ENCODE results near the gene HOXC13.
A peak's percentile ranks its signal among the peaks of the same experiment; 100 is the strongest.

Gene HOXC13

DNA sequence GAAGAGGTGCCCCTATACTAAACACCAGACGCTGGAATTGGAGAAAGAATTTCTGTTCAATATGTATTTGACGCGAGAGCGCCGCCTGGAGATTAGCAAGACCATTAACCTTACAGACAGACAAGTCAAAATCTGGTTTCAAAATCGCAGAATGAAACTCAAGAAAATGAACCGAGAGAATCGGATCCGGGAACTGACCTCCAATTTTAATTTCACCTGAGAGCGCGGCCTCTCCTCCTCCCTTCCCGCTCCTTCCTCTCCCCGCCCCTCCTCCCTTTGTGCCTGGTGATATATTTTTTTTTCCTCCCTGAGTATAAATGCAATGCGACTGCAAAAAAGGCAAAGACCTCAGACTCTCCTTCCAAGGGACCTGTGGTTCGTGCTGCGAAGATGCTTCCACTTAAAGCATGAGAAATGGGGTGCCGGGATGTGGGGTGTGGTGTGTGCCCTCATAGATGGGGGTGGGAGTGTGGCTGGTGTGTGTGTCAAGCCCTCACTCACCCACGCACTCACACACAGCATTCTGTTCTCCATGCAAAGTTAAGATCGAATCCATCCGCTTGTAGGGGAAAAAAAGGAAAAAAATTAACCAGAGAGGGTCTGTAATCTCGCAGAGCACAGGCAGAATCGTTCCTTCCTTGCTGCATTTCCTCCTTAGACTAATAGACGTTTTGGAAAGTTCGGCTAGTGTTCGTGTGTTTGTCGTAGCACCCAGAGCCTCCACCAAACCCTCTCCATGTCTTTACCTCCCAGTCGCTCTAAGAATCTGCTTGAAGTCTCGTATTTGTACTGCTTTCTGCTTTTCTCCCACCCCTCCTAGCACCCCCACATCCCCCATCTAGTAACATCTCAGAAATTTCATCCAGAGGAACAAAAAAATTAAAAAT, 50.8 kb downstream of the HOXC13 start:
- POLR2A ChIA-PET, result no interaction called here
- TF ChIP-seq, protein P1, sequence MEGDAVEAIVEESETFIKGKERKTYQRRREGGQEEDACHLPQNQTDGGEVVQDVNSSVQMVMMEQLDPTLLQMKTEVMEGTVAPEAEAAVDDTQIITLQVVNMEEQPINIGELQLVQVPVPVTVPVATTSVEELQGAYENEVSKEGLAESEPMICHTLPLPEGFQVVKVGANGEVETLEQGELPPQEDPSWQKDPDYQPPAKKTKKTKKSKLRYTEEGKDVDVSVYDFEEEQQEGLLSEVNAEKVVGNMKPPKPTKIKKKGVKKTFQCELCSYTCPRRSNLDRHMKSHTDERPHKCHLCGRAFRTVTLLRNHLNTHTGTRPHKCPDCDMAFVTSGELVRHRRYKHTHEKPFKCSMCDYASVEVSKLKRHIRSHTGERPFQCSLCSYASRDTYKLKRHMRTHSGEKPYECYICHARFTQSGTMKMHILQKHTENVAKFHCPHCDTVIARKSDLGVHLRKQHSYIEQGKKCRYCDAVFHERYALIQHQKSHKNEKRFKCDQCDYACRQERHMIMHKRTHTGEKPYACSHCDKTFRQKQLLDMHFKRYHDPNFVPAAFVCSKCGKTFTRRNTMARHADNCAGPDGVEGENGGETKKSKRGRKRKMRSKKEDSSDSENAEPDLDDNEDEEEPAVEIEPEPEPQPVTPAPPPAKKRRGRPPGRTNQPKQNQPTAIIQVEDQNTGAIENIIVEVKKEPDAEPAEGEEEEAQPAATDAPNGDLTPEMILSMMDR (IDR thresholded peaks at IDR 0.05; ENCODE audit: insufficient read depth, low read length, missing control alignments), result peak; percentile 46
- CTCF ChIA-PET, result interaction anchor here (1.1 to 5.8 kb wide), 18 partner anchors 10 to 244 kb away, joined by 3 to 401 read pairs (median 30); partner anchors contain the start of genes HOXC8, HOXC9 and SMUG1
- no peak for DNase-seq (ENCODE audit: low read depth, low spot score)
- H3K4me3 ChIP-seq (ENCODE audit: low read depth, low read length), result peak overlapping the region; percentile 96

DNA sequence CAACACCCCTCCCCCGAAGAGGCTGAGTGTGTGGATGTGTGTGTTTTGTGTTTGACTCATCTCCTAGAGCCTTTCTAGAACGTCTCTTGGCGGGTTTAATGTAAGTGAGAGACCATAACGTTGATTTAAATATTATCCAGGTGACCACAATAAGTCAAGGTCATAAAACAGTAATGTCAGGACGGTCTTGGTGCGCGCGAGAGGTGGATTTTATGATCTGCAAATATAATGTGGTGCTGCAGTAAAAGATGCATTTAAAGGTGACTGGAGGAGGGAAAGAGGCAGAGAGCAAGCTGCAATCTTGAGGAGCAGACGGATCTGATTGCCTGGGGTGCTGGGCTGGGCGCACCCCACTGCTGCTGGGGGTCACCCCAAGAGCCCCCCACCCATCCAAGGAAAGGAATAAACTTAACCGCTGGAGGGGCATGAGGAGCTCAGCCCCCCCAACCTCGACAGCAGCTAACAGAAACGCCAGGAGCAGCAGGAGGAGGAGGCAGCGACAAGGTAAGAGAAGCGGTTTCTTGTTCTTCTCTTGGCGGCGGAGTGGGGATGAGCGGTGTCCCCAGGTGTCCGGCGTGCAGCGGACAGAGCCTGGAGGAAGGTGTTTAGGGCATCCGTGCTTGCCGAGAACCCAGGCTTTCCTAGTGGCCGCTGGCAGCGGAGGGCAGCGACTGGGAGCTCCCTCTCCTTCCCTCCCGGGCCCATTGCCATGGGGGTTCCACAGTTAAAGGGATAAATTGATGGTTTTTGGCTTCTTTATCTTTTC, 51.9 kb downstream of the HOXC13 start:
- no peak for DNase-seq (ENCODE audit: low read depth, low spot score)
- H3K4me3 ChIP-seq (ENCODE audit: low read depth, low read length), result peak overlapping the region; percentile 96
- ChIA-PET POLR2A (interaction anchor here (0.5 to 3.8 kb wide), 10 partner anchors 10 to 211 kb away, joined by 3 to 22 read pairs (median 6); partner anchors contain the start of genes HOXC6, HOXC8 and HOXC9), CTCF (interaction anchor here (0.6 to 6.4 kb wide), 23 partner anchors 9 to 389 kb away, joined by 3 to 88 read pairs (median 7); partner anchors contain the start of genes HOXC5, HOXC8 and HOXC9)
- TF ChIP-seq, protein P1 (IDR thresholded peaks at IDR 0.05; ENCODE audit: insufficient read depth, low read length, missing control alignments), result no peak

DNA sequence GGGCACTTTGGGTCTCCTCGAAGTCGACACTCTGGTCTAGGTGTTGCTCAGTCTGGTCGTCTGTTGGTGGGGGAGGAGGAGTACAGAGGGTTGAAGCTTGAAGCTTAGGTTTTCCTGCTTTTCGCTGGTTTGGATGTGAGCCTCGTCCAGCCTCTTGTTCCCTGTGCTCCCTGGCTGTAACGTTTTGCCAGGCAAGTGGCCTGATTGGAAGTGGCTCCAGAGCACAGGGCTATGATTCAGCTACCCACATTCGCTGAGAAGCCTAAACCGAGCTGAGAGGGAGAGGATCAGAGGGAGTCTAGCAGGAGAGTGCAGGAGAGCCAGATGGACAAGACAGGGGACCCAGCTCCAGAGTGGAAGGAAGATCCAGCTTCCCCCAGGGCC, 52.4 kb downstream of the HOXC13 start:
- CTCF ChIA-PET, result interaction anchor here (0.6 to 6.4 kb wide), 26 partner anchors 8 to 388 kb away, joined by 3 to 88 read pairs (median 6); partner anchors contain the start of genes HOXC5, HOXC8 and HOXC9
- TF ChIP-seq, protein P1 (IDR thresholded peaks at IDR 0.05; ENCODE audit: insufficient read depth, low read length, missing control alignments), result no peak
- DNase-seq (ENCODE audit: low read depth, low spot score), result no peak
- H3K4me3 ChIP-seq (ENCODE audit: low read depth, low read length), result peak overlapping the region; percentile 96
- POLR2A ChIA-PET, result interaction anchor here (0.5 to 3.8 kb wide), 11 partner anchors 10 to 210 kb away, joined by 3 to 22 read pairs (median 5); partner anchors contain the start of genes HOXC6, HOXC8 and HOXC9

DNA sequence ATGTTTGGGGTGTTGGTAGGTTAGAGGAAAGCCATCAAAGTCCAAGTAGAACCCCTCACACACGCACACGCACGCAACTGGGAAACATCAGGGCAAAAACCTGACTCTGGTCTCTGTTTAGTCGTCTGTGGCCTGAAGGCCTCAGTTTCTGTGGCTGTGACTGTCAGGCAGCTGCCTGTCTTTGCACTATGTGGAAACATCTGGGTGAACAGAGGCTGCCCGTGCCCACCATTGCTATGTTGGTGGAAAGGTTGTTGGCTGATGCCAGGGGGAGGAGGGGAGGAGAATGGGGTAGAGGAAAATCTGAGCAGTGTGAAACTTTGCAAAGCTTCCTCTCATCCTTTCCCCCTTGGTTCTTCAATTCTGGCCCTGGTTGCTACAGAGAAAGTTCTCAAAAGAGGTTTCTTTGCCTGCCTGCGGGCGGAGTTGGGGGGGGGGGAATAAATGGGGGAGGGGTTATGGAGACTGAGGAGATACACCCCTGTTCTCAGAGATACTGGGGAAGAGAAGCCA, 53.8 kb downstream of the HOXC13 start:
- TF ChIP-seq, protein P1 (IDR thresholded peaks at IDR 0.05; ENCODE audit: insufficient read depth, low read length, missing control alignments), result no peak
- ChIA-PET CTCF (interaction anchor here (0.6 to 6.4 kb wide), 16 partner anchors 8 to 387 kb away, joined by 3 to 88 read pairs (median 10); partner anchors contain the start of genes HOXC10, HOXC5, HOXC8 and SMUG1), POLR2A (interaction anchor here (0.8 to 3.8 kb wide), 7 partner anchors 7 to 366 kb away, joined by 3 to 22 read pairs (median 5); partner anchors contain the start of genes HOXC10, HOXC8 and HOXC9)
- peak overlapping the region; percentile 96 for H3K4me3 ChIP-seq (ENCODE audit: low read depth, low read length)
- no peak for DNase-seq (ENCODE audit: low read depth, low spot score)

DNA sequence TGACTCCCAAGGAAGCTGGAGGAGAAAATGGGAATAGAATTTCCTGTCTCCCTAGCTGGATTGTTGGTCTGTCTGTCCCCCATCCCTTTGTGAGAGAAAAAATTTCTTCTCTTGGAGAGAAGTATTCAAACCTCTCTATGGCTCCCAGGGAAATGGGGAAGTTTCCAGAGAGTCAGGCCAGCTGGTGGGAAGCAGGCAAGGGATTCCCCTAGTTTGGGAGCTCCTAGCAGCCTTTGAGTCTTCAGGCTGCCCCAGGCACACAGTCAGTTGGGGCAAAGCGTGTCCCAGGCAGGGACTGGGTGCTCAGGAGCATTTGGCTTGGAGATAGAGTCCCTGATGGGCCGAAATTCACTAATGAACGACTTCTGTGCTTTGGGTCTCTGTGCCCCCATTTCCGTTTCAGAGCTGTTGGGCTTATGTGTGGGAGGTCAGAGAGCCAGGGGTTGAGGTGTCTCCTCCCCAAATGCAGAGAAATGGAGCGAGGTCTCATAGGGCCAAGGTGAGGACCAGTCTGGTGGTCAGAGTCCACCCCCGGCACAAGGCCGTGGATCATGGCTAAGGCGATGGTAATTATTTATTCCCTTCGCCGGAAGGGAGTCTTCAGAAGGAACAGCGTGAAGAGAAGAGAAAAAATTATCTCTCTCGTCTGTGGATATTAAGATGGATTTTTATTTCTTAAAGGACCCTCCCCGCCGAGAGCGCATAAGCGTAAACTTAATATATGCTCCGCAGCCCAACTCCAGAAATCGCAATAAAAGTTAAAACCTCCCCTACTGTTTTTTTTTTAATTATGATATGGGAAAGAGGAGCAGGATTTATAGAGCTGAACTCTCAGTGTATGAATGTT, 54.8 kb downstream of the HOXC13 start:
- ChIA-PET CTCF (interaction anchor here (0.7 to 6.4 kb wide), 9 partner anchors 9 to 246 kb away, joined by 3 to 88 read pairs (median 16); partner anchors contain the start of genes HOXC10, HOXC5, HOXC8 and SMUG1), POLR2A (interaction anchor here (0.7 to 3.8 kb wide), 5 partner anchors 8 to 365 kb away, joined by 3 to 22 read pairs (median 5); partner anchors contain the start of genes HOXC10, HOXC8 and HOXC9)
- no peak for DNase-seq (ENCODE audit: low read depth, low spot score)
- TF ChIP-seq, protein P1 (IDR thresholded peaks at IDR 0.05; ENCODE audit: insufficient read depth, low read length, missing control alignments), result no peak
- H3K4me3 ChIP-seq (ENCODE audit: low read depth, low read length), result peak overlapping the region; percentile 96

Data from AG04449 (cell line).